Astrocyte (in vitro differentiated cells and primary cell): ENCODE measurements around the gene RAMP2. TPM values are rescaled to one million over a fixed set of nuclear protein-coding genes. Genes with fewer than 3 reads are reported as not detected.

Source experiments
- DNase-seq: peaks from one replicate; pipeline ENCODE4 v3.0.0-alpha.2; 2010; ENCODE audit warnings: low read depth
- FAIRE-seq: peaks from 2 replicates; lab custom pipeline; 2011; peaks lifted over from hg19 to GRCh38; lab: Jason Lieb, UNC
- H2AFZ ChIP-seq: 2 replicates; pipeline ENCODE4 v1.6.0; 2012; ENCODE audit warnings: low read depth, low read length, inconsistent platforms
- H3K27ac ChIP-seq: 2 replicates; pipeline ENCODE4 v1.5.1; 2011; ENCODE audit warnings: low read depth, low read length, inconsistent platforms
- H3K27me3 ChIP-seq: 2 replicates; pipeline ENCODE4 v1.6.0; 2011; ENCODE audit warnings: low read length, inconsistent platforms; ENCODE audit not compliant: insufficient read depth
- H3K36me3 ChIP-seq: 2 replicates; pipeline ENCODE4 v1.5.1; 2011; ENCODE audit warnings: low read length, inconsistent platforms; ENCODE audit not compliant: insufficient read depth
- H3K4me1 ChIP-seq: 2 replicates; pipeline ENCODE4 v1.5.1; 2011; ENCODE audit warnings: low read length, inconsistent platforms; ENCODE audit not compliant: insufficient read depth
- H3K4me2 ChIP-seq: 2 replicates; pipeline ENCODE4 v1.6.0; 2012; ENCODE audit warnings: low read length, inconsistent platforms
- H3K4me3 ChIP-seq: 2 replicates; pipeline ENCODE4 v1.5.1; 2011; ENCODE audit warnings: low read depth, mild to moderate bottlenecking, low read length, inconsistent platforms; ENCODE audit not compliant: insufficient read depth
- H3K79me2 ChIP-seq: 2 replicates; pipeline ENCODE4 v1.6.0; 2012; ENCODE audit warnings: mild to moderate bottlenecking, low read length, inconsistent platforms; ENCODE audit not compliant: insufficient read depth
- H3K9ac ChIP-seq: 2 replicates; pipeline ENCODE4 v1.6.0; 2012; ENCODE audit warnings: mild to moderate bottlenecking, low read length, inconsistent platforms
- H3K9me3 ChIP-seq: 2 replicates; pipeline ENCODE4 v1.5.1; 2012; ENCODE audit warnings: low read depth, mild to moderate bottlenecking, low read length, inconsistent platforms; ENCODE audit not compliant: insufficient read depth
- H4K20me1 ChIP-seq: 2 replicates; pipeline ENCODE4 v1.6.0; 2012; ENCODE audit warnings: low read length, inconsistent platforms; ENCODE audit not compliant: insufficient read depth
- H3K27ac Mint-ChIP-seq: one replicate; pipeline ENCODE4 v1.8.0; 2021; ENCODE audit warnings: mild to moderate bottlenecking, mixed read lengths; ENCODE audit not compliant: unreplicated experiment
- H3K27me3 Mint-ChIP-seq: one replicate; pipeline ENCODE4 v1.8.0; 2021; ENCODE audit warnings: low read depth, mixed read lengths; ENCODE audit not compliant: unreplicated experiment
- H3K36me3 Mint-ChIP-seq: one replicate; pipeline ENCODE4 v1.8.0; 2021; ENCODE audit warnings: low read depth, mixed read lengths; ENCODE audit not compliant: unreplicated experiment
- H3K4me1 Mint-ChIP-seq: one replicate; pipeline ENCODE4 v1.8.0; 2021; ENCODE audit warnings: low read depth, mixed read lengths; ENCODE audit not compliant: unreplicated experiment
- H3K4me3 Mint-ChIP-seq: one replicate; pipeline ENCODE4 v1.8.0; 2021; ENCODE audit warnings: mild to moderate bottlenecking, moderate library complexity, mixed read lengths; ENCODE audit not compliant: unreplicated experiment
- H3K9me3 Mint-ChIP-seq: one replicate; pipeline ENCODE4 v1.8.0; 2021; ENCODE audit warnings: mild to moderate bottlenecking, mixed read lengths; ENCODE audit not compliant: unreplicated experiment
- EZH2 ChIP-seq: IDR thresholded peaks from 2 replicates; pipeline ENCODE4 v1.6.1; 2012; ENCODE audit warnings: mild to moderate bottlenecking, low read length, inconsistent platforms; ENCODE audit not compliant: insufficient read depth
- total RNA-seq: library from RNA; stranded (reverse); gene quantifications from 2 replicates; pipeline ENCODE4 v1.2.1, GENCODE V29; 2021
- TF ChIP-seq, protein P1 (sequence below): IDR thresholded peaks from 2 replicates; pipeline ENCODE4 v1.5.1; 2011; ENCODE audit warnings: low read depth, mild to moderate bottlenecking, inconsistent platforms, low read length, moderate library complexity; ENCODE audit not compliant: insufficient read depth

The RAMP2 gene
- total RNA-seq, 1 donor from 2014 or later = 6.1 TPM

DNA sequence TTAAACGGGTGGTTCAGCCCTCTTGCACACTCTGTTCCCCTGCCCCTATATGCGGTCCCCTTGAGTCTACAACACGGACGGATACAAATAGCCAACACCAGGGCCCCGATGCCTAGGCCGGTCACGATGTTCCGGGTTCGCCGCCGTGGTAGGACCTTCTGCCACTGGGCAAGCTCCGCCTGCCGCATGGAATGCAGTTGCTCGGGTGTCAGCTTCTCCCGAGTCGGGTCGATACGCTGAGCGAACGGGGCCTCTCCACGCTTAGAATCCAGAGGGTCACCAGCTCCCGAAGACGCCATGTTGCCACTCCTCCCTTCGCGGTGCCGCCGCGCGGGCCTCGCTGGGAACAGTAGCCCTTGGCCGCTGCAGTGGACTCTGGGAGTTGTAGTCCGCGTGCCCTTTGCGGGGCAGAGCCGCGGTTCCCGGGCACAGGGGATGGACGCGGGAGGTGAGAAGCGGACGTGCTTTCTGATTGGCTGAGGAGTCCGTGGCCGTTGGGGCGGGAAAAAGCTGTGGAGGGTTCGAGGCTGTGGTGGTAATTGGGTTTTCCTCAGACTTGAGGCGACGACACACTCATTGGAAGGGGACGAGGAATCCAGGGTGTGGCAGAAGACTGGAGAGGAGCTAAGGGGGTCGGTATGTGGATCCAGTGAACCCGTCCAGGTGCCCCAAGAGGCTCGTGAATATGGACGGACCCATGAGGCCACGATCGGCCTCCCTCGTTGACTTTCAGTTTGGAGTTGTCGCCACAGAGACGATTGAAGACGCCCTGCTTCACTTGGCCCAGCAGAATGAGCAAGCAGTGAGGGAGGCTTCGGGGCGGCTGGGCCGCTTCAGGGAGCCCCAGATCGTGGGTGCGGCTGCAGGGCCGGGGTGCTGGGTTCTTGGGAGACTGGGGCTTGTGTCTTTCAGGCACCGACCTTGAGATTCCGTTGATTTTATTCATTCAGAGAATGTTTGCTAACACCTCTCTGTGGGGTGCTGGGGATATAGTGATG, 37.7 kb downstream of the RAMP2 start, which contains the start of the genes CNTD1 and COA3:
Gene CNTD1, plus strand, starts transcription at position 479 of the 998 bp plus-strand sequence. Its CDS starts 207 bp downstream, at position 686.
Gene COA3, minus strand, starts transcription at position 322 of the 998 bp plus-strand sequence. Its CDS starts 23 bp downstream, at position 299.
- FAIRE-seq (no peak), DNase-seq (peak; percentile 67)
- Histone ChIP-seq H3K79me2 (peaks cover 14% of the 10 kb centered on the region), H3K9ac (peak within 1 kb of the TSS; percentile 91), H3K27ac (peak within 1 kb of the TSS; percentile 65), H3K4me2 (peak within 1 kb of the TSS; percentile 89), H3K4me1 (peaks cover 23% of the 10 kb centered on the region), H3K9me3 (no peaks in the 10 kb centered on the region), H2AFZ (peak within 1 kb of the TSS; percentile 95), H3K36me3 (peaks cover 3% of the 10 kb centered on the region), H3K4me3 (peak within 1 kb of the TSS; percentile 97), H4K20me1 (no peaks in the 10 kb centered on the region), H3K27me3 (peaks cover 3% of the 10 kb centered on the region)
- H3K9me3 Mint-ChIP-seq = no peaks in the 10 kb centered on the region
- peak within 1 kb of the TSS; percentile 84 for H3K27ac Mint-ChIP-seq
- no peaks in the 10 kb centered on the region for H3K27me3 Mint-ChIP-seq
- peaks cover 13% of the 10 kb centered on the region for H3K36me3 Mint-ChIP-seq
- no peak for TF ChIP-seq EZH2
- TF ChIP-seq, protein P1, sequence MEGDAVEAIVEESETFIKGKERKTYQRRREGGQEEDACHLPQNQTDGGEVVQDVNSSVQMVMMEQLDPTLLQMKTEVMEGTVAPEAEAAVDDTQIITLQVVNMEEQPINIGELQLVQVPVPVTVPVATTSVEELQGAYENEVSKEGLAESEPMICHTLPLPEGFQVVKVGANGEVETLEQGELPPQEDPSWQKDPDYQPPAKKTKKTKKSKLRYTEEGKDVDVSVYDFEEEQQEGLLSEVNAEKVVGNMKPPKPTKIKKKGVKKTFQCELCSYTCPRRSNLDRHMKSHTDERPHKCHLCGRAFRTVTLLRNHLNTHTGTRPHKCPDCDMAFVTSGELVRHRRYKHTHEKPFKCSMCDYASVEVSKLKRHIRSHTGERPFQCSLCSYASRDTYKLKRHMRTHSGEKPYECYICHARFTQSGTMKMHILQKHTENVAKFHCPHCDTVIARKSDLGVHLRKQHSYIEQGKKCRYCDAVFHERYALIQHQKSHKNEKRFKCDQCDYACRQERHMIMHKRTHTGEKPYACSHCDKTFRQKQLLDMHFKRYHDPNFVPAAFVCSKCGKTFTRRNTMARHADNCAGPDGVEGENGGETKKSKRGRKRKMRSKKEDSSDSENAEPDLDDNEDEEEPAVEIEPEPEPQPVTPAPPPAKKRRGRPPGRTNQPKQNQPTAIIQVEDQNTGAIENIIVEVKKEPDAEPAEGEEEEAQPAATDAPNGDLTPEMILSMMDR = no peak
- peaks cover 10% of the 10 kb centered on the region for H3K4me1 Mint-ChIP-seq
- peak within 1 kb of the TSS; percentile 94 for H3K4me3 Mint-ChIP-seq

DNA sequence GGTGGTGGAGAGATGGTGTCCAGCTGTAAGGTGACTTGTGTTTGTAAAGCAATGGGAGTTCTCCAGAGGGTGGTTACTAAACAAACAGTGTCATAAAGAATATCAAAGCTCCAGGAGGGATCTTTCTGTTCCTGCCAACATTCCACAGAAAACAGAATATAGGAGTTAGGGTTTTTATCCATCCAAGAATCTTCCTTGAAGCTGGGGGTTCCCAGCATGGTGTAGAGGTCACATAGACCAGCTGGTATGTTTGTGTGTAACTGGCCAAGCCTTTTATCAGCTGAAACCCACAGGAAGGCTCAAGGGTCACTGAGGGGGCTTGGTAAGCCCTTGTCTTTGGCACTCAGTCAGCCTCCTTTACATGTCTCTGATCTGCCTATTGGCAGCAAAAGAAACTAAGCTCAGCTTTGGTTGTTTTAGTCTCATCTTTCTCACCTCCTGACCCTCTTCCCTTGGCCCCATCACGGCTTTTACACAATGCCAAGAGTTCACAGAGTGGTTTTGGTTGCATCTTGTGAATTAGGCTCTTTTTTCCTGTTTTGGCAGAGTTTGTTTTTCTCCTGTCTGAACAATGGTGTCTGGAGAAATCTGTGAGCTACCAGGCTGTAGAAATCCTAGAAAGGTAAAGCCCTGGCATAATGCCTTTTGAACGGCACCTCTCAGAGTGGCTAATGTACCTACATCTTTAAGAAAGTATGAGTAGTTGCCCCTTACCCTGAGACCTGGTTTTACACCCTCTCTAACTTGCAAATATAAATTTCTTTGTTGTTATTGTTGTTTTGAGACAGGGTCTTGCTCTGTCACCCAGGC, 42.3 kb downstream of the RAMP2 start:
- peaks cover 3% of the 10 kb centered on the region for H3K4me1 Mint-ChIP-seq
- Histone ChIP-seq H3K4me1 (peaks cover 16% of the 10 kb centered on the region), H3K79me2 (peaks cover 2% of the 10 kb centered on the region), H3K9ac (no peak overlapping the region), H3K27ac (no peak overlapping the region), H4K20me1 (no peaks in the 10 kb centered on the region), H3K4me3 (no peak overlapping the region), H2AFZ (no peak overlapping the region), H3K4me2 (peak overlapping the region; percentile 49), H3K36me3 (no peaks in the 10 kb centered on the region), H3K27me3 (peaks cover 3% of the 10 kb centered on the region), H3K9me3 (no peaks in the 10 kb centered on the region)
- peaks cover 9% of the 10 kb centered on the region for H3K36me3 Mint-ChIP-seq
- no peak for TF ChIP-seq EZH2
- TF ChIP-seq, protein P1 = no peak
- no peak overlapping the region for H3K4me3 Mint-ChIP-seq
- DNase-seq (peak; percentile 27), FAIRE-seq (no peak)
- H3K27me3 Mint-ChIP-seq = no peaks in the 10 kb centered on the region
- H3K9me3 Mint-ChIP-seq = no peaks in the 10 kb centered on the region
- H3K27ac Mint-ChIP-seq = no peak overlapping the region
